SK-N-SH treated with all-trans-retinoic acid at 6 μM for 48 hours (cell line): Measurements from ENCODE around the gene LYST.
"Not testable (repeated sequence)": the region's sequence is repeated elsewhere in the genome, so short reads cannot be mapped to it uniquely, and the experiment has no call there.

Experiments used
- ATAC-seq: fragments of 200-7000 bp; cut with Tn5 transposase; 3 replicates; pipeline ENCODE4 v1.9.1; 2020; ENCODE audit warnings: mild to moderate bottlenecking, moderate library complexity
- ARNTL ChIP-seq: fragments of 450-650 bp; formaldehyde crosslinking; IDR thresholded peaks from 2 replicates; pipeline ENCODE4 v1.5.0; 2020; ENCODE audit warnings: low read depth, mild to moderate bottlenecking, moderate library complexity, borderline replicate concordance
- BACH2 ChIP-seq: fragments of 250-450 bp; sonication (Bioruptor Pico); IDR thresholded peaks from 2 replicates; pipeline ENCODE4 v1.9.0; 2021; ENCODE audit warnings: mild to moderate bottlenecking, borderline replicate concordance
- CREB5 ChIP-seq: fragments of 250-450 bp; sonication (Bioruptor Pico); IDR thresholded peaks from 2 replicates; pipeline ENCODE4 v1.5.1; 2020; ENCODE audit warnings: low read depth, mild to moderate bottlenecking, moderate library complexity
- CSDC2 ChIP-seq: fragments of 250-450 bp; sonication (Bioruptor Pico); IDR thresholded peaks from 2 replicates; pipeline ENCODE4 v1.5.0; 2020; ENCODE audit warnings: mild to moderate bottlenecking, moderate library complexity
- CSRNP3 ChIP-seq: fragments of 250-450 bp; sonication (Bioruptor Pico); IDR thresholded peaks from 2 replicates; pipeline ENCODE4 v1.5.1; 2021; ENCODE audit warnings: mild to moderate bottlenecking, moderate library complexity
- GLIS3 ChIP-seq: fragments of 250-450 bp; sonication (Bioruptor Pico); IDR thresholded peaks from 2 replicates; pipeline ENCODE4 v1.5.0; 2020; ENCODE audit warnings: mild to moderate bottlenecking, moderate library complexity
- ISL1 ChIP-seq: fragments of 250-450 bp; sonication (Bioruptor Pico); IDR thresholded peaks from 2 replicates; pipeline ENCODE4 v2.1.2; 2022; ENCODE audit warnings: mild to moderate bottlenecking, moderate library complexity
- OSR1 ChIP-seq: fragments of 250-450 bp; sonication (Bioruptor Pico); IDR thresholded peaks from 2 replicates; pipeline ENCODE4 v1.8.0; 2022; ENCODE audit warnings: moderate library complexity, mild to moderate bottlenecking, inconsistent platforms
- PATZ1 ChIP-seq: fragments of 250-450 bp; sonication (Bioruptor Pico); IDR thresholded peaks from 2 replicates; pipeline ENCODE4 v1.8.0; 2020; ENCODE audit warnings: mild to moderate bottlenecking, moderate library complexity, borderline replicate concordance
- PPARA ChIP-seq: fragments of 250-450 bp; sonication (Bioruptor Pico); IDR thresholded peaks from 2 replicates; pipeline ENCODE4 v1.5.0; 2020; ENCODE audit warnings: mild to moderate bottlenecking, borderline replicate concordance
- SNAI2 ChIP-seq: fragments of 250-450 bp; sonication (Bioruptor Pico); IDR thresholded peaks from 2 replicates; pipeline ENCODE4 v1.5.0; 2020; ENCODE audit warnings: mild to moderate bottlenecking, moderate library complexity
- TCF4 ChIP-seq: fragments of 250-450 bp; sonication (Bioruptor Pico); IDR thresholded peaks from 2 replicates; pipeline ENCODE4 v1.8.0; 2021; ENCODE audit warnings: mild to moderate bottlenecking, moderate library complexity, borderline replicate concordance
- TOX ChIP-seq: fragments of 250-450 bp; sonication (Bioruptor Pico); IDR thresholded peaks from 2 replicates; pipeline ENCODE4 v1.8.0; 2021; ENCODE audit warnings: mild to moderate bottlenecking, moderate library complexity, borderline replicate concordance
- TSHZ2 ChIP-seq: fragments of 250-450 bp; sonication (Bioruptor Pico); IDR thresholded peaks from 2 replicates; pipeline ENCODE4 v1.5.0; 2020; ENCODE audit warnings: mild to moderate bottlenecking, moderate library complexity
- ZC3H10 ChIP-seq: fragments of 250-450 bp; sonication (Bioruptor Pico); IDR thresholded peaks from 2 replicates; pipeline ENCODE4 v1.5.1; 2021; ENCODE audit warnings: mild to moderate bottlenecking, moderate library complexity
- ZFP3 ChIP-seq: fragments of 250-450 bp; sonication (Bioruptor Pico); IDR thresholded peaks from 2 replicates; pipeline ENCODE4 v1.5.0; 2020; ENCODE audit warnings: mild to moderate bottlenecking, moderate library complexity
- ZFP30 ChIP-seq: fragments of 450-650 bp; formaldehyde crosslinking; IDR thresholded peaks from 2 replicates; pipeline ENCODE4 v1.5.0; 2022; ENCODE audit warnings: mild to moderate bottlenecking, moderate library complexity
- ZNF565 ChIP-seq: fragments of 450-650 bp; formaldehyde crosslinking; conservative IDR thresholded peaks from 2 replicates; pipeline ENCODE4 v1.5.0; 2020; ENCODE audit warnings: low read depth, mild to moderate bottlenecking, moderate library complexity
- ZNF70 ChIP-seq: fragments of 450-650 bp; formaldehyde crosslinking; IDR thresholded peaks from 2 replicates; pipeline ENCODE4 v1.5.0; 2020; ENCODE audit warnings: mild to moderate bottlenecking, moderate library complexity
- ZNF8 ChIP-seq: fragments of 450-650 bp; formaldehyde crosslinking; IDR thresholded peaks from 2 replicates; pipeline ENCODE4 v1.5.0; 2020; ENCODE audit warnings: mild to moderate bottlenecking, moderate library complexity

Gene LYST

GRCh38 chr1:235853653-235854052 is 13.1 kb downstream of the LYST start:
- ATAC-seq, result no peak
- TF ChIP-seq BACH2 (CRISPR knock-in tag), result no peak
- TF ChIP-seq ARNTL (CRISPR knock-in tag), result no peak
- TF ChIP-seq CSRNP3, result no peak
- TF ChIP-seq ZNF565 (CRISPR knock-in tag), result no peak
- no peak for TF ChIP-seq TOX

GRCh38 chr1:235852887-235853286 is 13.8 kb downstream of the LYST start:
- ATAC-seq, result no peak

GRCh38 chr1:235851939-235852338 is 14.8 kb downstream of the LYST start:
- TF ChIP-seq CSDC2 (CRISPR knock-in tag) (no peak), ARNTL (CRISPR knock-in tag) (no peak), TCF4 (CRISPR knock-in tag) (no peak), ZC3H10 (CRISPR knock-in tag) (no peak), TSHZ2 (no peak), SNAI2 (CRISPR knock-in tag) (no peak), TOX (no peak), ISL1 (CRISPR knock-in tag) (no peak), GLIS3 (CRISPR knock-in tag) (no peak), BACH2 (CRISPR knock-in tag) (no peak), OSR1 (CRISPR knock-in tag) (no peak), ZNF8 (CRISPR knock-in tag) (no peak), ZFP3 (no peak), ZNF70 (CRISPR knock-in tag) (no peak)
- TF ChIP-seq, all 23 proteins: peak for 0
- no peak for ATAC-seq

More at GRCh38 chr1:235852887-235853286, 13.8 kb downstream of the LYST start:
- TF ChIP-seq GLIS3 (CRISPR knock-in tag) (no peak), CSDC2 (CRISPR knock-in tag) (no peak), BACH2 (CRISPR knock-in tag) (no peak), SNAI2 (CRISPR knock-in tag) (no peak), ZFP30 (CRISPR knock-in tag) (no peak), ZNF565 (CRISPR knock-in tag) (no peak), PPARA (CRISPR knock-in tag) (no peak)

DNA sequence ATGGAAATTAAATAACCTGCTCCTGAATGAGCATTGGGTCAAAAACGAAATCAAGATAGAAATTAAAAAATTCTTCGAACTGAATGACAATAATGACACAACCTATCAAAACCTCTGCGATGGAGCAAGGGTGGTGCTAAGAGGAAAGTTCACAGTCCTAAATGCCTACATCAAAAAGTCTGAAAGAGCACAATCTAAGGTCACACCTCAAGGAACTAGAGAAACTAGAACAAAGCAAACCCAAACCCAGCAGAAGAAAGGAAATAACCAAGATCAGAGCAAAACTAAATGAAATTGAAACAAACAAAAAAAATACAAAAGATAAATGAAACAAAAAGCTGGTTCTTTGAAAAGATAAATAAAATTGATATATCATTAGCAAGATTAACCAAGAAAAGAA is 18.5 kb downstream of the LYST start:
- not testable (repeated sequence) for ATAC-seq

- not testable (repeated sequence) for ATAC-seq
Observed at GRCh38 chr1:235845656-235846107, 21.0 kb downstream of the LYST start.

- TF ChIP-seq SNAI2 (CRISPR knock-in tag), result no peak
- no peak for TF ChIP-seq TOX
- no peak for TF ChIP-seq OSR1 (CRISPR knock-in tag)
- no peak for TF ChIP-seq ZC3H10 (CRISPR knock-in tag)
- no peak for TF ChIP-seq CREB5 (CRISPR knock-in tag)
- TF ChIP-seq ZNF565 (CRISPR knock-in tag), result no peak
- TF ChIP-seq CSRNP3, result no peak
- TF ChIP-seq PATZ1 (CRISPR knock-in tag), result no peak
- no peak for TF ChIP-seq ZFP30 (CRISPR knock-in tag)
- TF ChIP-seq ISL1 (CRISPR knock-in tag), result no peak
- ATAC-seq, result no peak
Observed at GRCh38 chr1:235844776-235845175, 21.9 kb downstream of the LYST start.
